ENCODE data around the gene GSTM4. TPM values are rescaled to one million over a fixed set of nuclear protein-coding genes. Genes with fewer than 3 reads are reported as not detected.

The GSTM4 gene
- total and polyA plus RNA-seq, 2 experiments from 2014 or later, result 12.8 to 12.9 TPM

DNA sequence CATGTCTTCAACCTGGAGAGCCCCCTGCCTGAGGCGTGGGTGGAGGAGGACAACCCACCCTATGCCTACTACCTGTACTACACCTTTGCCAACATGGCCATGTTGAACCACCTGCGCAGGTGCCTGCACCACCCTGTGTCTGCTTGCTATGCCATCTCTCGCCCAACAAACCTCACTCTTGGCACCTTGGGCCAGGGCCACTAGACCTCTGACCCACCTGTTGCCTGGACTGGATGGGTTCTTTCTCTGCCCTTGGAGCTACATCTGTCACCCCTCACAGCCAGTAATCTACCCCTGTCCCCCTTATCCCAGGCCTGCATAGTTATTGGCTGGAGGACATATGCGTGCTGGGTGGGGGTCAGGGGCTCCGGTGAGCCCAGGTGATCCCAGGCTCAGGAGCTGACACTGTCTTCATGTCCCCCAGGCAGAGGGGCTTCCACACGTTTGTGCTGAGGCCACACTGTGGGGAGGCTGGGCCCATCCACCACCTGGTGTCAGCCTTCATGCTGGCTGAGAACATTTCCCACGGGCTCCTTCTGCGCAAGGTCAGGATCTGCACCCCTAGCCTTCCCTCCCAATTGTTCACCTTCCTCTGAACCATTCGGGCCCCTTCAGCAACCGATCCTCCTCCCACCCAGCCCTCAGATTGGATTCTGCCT, 26.4 kb upstream of the GSTM4 start:
- no peak overlapping the region for H3K4me2 ChIP-seq
- H3K36me3 ChIP-seq (ENCODE audit: insufficient read depth), result peaks cover 4% of the 10 kb centered on the region; the same call in 1 of the 2 replicates
- Mint-ChIP-seq H3K9me3 (no peaks in the 10 kb centered on the region), H3K36me3 (ENCODE audit: low read depth) (peaks cover 27% of the 10 kb centered on the region), H3K27ac (no peak overlapping the region), H3K27me3 (ENCODE audit: insufficient read depth, low read depth, poor library complexity) (peaks cover 4% of the 10 kb centered on the region), H3K4me1 (peaks cover 11% of the 10 kb centered on the region), H3K4me3 (no peak overlapping the region)
- H2AFZ ChIP-seq, result no peak overlapping the region
- H3K27ac ChIP-seq (ENCODE audit: low read depth), result peak overlapping the region; percentile 55; the same call in 1 of the 2 replicates
- H3K4me3 ChIP-seq, result no peak overlapping the region
- no peaks in the 10 kb centered on the region for H3K79me2 ChIP-seq (replicated peaks; ENCODE audit: insufficient read depth)
- ATAC-seq (no peak), DNase-seq (ENCODE audit: low spot score) (no peak)
- H3F3A ChIP-seq (replicated peaks; ENCODE audit: low read depth), result no peaks in the 10 kb centered on the region
- no peaks in the 10 kb centered on the region for H3K27me3 ChIP-seq (ENCODE audit: insufficient read depth)
- H3K9me2 ChIP-seq (ENCODE audit: insufficient read depth), result no peaks in the 10 kb centered on the region
- TF ChIP-seq, protein P1, sequence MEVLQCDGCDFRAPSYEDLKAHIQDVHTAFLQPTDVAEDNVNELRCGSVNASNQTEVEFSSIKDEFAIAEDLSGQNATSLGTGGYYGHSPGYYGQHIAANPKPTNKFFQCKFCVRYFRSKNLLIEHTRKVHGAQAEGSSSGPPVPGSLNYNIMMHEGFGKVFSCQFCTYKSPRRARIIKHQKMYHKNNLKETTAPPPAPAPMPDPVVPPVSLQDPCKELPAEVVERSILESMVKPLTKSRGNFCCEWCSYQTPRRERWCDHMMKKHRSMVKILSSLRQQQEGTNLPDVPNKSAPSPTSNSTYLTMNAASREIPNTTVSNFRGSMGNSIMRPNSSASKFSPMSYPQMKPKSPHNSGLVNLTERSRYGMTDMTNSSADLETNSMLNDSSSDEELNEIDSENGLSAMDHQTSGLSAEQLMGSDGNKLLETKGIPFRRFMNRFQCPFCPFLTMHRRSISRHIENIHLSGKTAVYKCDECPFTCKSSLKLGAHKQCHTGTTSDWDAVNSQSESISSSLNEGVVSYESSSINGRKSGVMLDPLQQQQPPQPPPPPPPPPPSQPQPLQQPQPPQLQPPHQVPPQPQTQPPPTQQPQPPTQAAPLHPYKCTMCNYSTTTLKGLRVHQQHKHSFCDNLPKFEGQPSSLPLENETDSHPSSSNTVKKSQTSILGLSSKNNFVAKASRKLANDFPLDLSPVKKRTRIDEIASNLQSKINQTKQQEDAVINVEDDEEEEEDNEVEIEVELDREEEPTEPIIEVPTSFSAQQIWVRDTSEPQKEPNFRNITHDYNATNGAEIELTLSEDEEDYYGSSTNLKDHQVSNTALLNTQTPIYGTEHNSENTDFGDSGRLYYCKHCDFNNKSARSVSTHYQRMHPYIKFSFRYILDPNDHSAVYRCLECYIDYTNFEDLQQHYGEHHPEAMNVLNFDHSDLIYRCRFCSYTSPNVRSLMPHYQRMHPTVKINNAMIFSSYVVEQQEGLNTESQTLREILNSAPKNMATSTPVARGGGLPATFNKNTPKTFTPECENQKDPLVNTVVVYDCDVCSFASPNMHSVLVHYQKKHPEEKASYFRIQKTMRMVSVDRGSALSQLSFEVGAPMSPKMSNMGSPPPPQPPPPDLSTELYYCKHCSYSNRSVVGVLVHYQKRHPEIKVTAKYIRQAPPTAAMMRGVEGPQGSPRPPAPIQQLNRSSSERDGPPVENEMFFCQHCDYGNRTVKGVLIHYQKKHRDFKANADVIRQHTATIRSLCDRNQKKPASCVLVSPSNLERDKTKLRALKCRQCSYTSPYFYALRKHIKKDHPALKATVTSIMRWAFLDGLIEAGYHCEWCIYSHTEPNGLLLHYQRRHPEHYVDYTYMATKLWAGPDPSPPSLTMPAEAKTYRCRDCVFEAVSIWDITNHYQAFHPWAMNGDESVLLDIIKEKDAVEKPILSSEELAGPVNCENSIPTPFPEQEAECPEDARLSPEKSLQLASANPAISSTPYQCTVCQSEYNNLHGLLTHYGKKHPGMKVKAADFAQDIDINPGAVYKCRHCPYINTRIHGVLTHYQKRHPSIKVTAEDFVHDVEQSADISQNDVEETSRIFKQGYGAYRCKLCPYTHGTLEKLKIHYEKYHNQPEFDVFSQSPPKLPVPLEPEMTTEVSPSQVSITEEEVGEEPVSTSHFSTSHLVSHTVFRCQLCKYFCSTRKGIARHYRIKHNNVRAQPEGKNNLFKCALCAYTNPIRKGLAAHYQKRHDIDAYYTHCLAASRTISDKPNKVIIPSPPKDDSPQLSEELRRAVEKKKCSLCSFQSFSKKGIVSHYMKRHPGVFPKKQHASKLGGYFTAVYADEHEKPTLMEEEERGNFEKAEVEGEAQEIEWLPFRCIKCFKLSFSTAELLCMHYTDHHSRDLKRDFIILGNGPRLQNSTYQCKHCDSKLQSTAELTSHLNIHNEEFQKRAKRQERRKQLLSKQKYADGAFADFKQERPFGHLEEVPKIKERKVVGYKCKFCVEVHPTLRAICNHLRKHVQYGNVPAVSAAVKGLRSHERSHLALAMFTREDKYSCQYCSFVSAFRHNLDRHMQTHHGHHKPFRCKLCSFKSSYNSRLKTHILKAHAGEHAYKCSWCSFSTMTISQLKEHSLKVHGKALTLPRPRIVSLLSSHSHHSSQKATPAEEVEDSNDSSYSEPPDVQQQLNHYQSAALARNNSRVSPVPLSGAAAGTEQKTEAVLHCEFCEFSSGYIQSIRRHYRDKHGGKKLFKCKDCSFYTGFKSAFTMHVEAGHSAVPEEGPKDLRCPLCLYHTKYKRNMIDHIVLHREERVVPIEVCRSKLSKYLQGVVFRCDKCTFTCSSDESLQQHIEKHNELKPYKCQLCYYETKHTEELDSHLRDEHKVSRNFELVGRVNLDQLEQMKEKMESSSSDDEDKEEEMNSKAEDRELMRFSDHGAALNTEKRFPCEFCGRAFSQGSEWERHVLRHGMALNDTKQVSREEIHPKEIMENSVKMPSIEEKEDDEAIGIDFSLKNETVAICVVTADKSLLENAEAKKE (CRISPR knock-in tag; IDR thresholded peaks at IDR 0.05), result no peak
- no peak for TF ChIP-seq STAT1 (IDR thresholded peaks at IDR 0.05; ENCODE audit: unreplicated experiment)
- TF ChIP-seq ZNF331 (CRISPR knock-in tag; IDR thresholded peaks at IDR 0.05; ENCODE audit: low read depth), result no peak
- no peak for TF ChIP-seq EZH2phosphoT487 (IDR thresholded peaks at IDR 0.05; ENCODE audit: unreplicated experiment)
- TF ChIP-seq JUNB (IDR thresholded peaks at IDR 0.05; ENCODE audit: unreplicated experiment), result no peak
- TF ChIP-seq NANOG (IDR thresholded peaks at IDR 0.05; ENCODE audit: borderline replicate concordance), result no peak
- TF ChIP-seq POLR2AphosphoS5 (IDR thresholded peaks at IDR 0.05; ENCODE audit: low read depth), result no peak
- TF ChIP-seq, protein P2, sequence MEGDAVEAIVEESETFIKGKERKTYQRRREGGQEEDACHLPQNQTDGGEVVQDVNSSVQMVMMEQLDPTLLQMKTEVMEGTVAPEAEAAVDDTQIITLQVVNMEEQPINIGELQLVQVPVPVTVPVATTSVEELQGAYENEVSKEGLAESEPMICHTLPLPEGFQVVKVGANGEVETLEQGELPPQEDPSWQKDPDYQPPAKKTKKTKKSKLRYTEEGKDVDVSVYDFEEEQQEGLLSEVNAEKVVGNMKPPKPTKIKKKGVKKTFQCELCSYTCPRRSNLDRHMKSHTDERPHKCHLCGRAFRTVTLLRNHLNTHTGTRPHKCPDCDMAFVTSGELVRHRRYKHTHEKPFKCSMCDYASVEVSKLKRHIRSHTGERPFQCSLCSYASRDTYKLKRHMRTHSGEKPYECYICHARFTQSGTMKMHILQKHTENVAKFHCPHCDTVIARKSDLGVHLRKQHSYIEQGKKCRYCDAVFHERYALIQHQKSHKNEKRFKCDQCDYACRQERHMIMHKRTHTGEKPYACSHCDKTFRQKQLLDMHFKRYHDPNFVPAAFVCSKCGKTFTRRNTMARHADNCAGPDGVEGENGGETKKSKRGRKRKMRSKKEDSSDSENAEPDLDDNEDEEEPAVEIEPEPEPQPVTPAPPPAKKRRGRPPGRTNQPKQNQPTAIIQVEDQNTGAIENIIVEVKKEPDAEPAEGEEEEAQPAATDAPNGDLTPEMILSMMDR (conservative IDR thresholded peaks at IDR 0.05; ENCODE audit: low read depth in 2 of 2), result no peak
- TF ChIP-seq, protein P3, sequence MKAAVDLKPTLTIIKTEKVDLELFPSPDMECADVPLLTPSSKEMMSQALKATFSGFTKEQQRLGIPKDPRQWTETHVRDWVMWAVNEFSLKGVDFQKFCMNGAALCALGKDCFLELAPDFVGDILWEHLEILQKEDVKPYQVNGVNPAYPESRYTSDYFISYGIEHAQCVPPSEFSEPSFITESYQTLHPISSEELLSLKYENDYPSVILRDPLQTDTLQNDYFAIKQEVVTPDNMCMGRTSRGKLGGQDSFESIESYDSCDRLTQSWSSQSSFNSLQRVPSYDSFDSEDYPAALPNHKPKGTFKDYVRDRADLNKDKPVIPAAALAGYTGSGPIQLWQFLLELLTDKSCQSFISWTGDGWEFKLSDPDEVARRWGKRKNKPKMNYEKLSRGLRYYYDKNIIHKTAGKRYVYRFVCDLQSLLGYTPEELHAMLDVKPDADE (IDR thresholded peaks at IDR 0.05), result no peak
- no peak for TF ChIP-seq CREB1 (CRISPR knock-in tag; IDR thresholded peaks at IDR 0.05; ENCODE audit: low read depth)
- TF ChIP-seq ZNF114 (CRISPR knock-in tag; IDR thresholded peaks at IDR 0.05), result no peak
- TF ChIP-seq, protein P4, sequence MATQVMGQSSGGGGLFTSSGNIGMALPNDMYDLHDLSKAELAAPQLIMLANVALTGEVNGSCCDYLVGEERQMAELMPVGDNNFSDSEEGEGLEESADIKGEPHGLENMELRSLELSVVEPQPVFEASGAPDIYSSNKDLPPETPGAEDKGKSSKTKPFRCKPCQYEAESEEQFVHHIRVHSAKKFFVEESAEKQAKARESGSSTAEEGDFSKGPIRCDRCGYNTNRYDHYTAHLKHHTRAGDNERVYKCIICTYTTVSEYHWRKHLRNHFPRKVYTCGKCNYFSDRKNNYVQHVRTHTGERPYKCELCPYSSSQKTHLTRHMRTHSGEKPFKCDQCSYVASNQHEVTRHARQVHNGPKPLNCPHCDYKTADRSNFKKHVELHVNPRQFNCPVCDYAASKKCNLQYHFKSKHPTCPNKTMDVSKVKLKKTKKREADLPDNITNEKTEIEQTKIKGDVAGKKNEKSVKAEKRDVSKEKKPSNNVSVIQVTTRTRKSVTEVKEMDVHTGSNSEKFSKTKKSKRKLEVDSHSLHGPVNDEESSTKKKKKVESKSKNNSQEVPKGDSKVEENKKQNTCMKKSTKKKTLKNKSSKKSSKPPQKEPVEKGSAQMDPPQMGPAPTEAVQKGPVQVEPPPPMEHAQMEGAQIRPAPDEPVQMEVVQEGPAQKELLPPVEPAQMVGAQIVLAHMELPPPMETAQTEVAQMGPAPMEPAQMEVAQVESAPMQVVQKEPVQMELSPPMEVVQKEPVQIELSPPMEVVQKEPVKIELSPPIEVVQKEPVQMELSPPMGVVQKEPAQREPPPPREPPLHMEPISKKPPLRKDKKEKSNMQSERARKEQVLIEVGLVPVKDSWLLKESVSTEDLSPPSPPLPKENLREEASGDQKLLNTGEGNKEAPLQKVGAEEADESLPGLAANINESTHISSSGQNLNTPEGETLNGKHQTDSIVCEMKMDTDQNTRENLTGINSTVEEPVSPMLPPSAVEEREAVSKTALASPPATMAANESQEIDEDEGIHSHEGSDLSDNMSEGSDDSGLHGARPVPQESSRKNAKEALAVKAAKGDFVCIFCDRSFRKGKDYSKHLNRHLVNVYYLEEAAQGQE (IDR thresholded peaks at IDR 0.05; ENCODE audit: unreplicated experiment), result no peak
- TF ChIP-seq EZH2 (IDR thresholded peaks at IDR 0.05; ENCODE audit: low read depth, unreplicated experiment), result no peak
- no peaks in the 10 kb centered on the region for H3K4me1 ChIP-seq (ENCODE audit: insufficient read depth)
- H4K20me1 ChIP-seq (replicated peaks; ENCODE audit: insufficient read depth), result no peaks in the 10 kb centered on the region
